HG03066 (cell line): Measurements from ENCODE around the gene EFEMP1.

Experiments used
- ATAC-seq: cut with Tn5 transposase; IDR thresholded peaks from one replicate; pipeline ENCODE4 v1.9.1; 2021; ENCODE audit warnings: low read depth; ENCODE audit not compliant: unreplicated experiment

The EFEMP1 gene

DNA sequence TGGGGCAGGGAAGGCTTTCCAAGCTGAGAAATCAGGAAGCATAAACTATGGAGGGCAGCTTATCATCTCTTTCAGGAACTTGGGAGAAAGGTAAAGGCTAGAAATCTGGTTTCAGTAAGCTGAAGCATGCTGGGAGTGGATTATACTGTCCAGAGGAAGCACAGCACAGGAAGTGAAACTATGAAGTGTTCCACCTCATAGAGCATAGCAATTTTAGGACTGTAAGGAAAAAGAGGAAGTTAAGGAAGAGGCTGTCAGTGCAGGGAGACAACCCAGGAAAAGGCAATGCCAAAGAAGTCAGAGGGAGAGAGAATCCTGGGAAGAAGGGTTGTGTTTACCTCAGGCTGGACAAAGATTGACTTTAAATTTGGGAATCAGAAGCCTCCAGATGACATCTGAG lies 51.9 kb downstream of the EFEMP1 start:
- ATAC-seq = no peak

DNA sequence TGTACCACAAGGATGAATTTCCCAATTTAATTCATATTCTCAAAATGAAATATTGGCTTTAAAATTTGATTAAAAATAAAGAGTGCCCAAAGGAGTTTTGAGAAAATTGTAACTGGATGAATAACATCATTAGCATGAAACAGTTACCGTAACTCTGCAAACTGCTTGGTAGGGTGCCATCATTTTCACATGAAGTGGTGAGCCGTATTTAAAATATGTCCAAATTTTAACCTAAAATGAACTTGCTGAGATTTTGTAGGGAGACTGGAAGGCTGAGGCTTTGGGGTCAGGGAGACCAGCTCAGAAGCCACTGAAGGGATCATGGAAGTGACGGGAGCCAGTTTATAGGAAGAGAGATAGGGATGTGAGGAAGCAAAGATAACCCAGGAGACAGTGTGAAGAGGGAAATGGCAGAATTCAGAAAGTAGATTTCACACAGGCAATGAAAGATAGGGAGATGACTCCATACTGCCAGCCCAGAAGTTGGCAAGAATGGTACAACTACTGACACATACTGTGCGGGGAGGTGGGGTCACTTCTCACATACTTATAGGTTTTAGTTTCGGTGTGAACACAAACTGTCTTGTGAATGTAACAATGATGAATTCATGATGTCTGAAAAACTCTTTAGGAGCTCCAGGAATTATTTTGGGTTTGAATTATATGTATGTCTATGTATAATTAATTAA lies 53.8 kb downstream of the EFEMP1 start:
- ATAC-seq = no peak

DNA sequence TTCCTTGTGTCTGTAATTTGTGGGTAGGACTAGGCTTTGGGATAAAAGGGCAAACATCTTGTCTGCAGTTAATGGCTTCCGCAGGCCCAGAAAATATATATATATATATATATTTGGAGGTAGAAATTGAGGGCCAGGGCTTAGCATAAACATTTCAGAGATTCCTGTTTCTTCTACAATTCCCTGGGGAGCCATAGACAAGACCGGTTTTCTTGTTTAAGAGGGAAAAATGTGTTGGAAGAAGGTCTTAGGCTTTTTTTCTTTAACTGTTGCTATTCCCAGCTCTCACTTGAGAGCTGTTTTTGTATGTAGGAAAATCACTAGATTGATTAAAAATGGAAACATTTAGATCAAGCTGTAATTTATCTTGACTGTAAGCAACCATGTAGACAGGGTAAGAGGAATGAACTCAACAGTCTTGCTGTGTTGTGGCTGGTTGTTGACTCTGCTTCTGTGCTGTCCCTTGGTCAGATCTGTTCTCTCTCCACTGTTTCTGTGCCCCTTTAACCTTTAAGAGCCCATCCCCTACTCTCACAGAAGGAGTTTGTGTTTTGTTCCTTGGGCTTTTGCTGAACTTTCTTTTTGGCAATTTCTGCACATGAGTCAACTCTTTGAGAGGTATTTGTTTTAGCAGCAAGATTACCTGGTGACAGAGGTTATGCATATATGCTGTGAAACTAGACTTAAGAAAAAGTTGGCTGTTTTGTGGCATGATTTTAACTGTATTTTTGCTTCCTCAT lies 58.3 kb downstream of the EFEMP1 start:
- ATAC-seq = no peak

DNA sequence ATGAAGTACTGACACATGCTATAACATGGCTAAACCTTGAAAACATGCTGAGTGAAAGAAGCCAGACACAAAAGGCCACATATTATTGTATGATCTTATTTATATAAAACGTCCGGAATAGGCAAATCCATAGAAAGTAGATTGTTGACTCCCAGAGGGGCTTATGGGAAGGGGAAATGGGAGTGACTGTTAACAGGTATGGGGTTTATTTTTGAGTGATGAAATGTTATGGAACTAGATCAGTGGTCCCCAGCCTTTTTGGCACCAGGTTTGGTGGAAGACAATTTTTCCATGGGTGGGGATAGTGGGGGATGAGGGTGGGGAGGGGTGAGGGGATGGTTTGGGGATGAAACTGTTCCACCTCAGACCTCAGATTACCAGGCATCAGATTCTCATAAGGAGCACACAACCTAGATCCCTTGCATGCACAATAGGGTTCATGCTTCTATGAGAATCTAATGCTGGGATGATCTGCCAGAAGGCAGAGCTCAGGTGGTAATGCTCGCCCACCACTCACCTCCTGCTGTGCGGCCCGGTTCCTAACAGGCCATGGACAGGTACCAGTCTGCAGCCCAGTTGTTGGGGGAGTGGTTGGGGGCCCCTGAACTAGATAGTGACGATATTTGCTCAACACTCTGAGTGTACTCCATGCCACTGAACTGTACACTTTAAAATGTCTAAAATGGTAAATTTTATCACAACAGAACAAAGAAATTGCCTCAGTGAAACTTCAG lies 59.1 kb downstream of the EFEMP1 start:
- ATAC-seq = no peak

DNA sequence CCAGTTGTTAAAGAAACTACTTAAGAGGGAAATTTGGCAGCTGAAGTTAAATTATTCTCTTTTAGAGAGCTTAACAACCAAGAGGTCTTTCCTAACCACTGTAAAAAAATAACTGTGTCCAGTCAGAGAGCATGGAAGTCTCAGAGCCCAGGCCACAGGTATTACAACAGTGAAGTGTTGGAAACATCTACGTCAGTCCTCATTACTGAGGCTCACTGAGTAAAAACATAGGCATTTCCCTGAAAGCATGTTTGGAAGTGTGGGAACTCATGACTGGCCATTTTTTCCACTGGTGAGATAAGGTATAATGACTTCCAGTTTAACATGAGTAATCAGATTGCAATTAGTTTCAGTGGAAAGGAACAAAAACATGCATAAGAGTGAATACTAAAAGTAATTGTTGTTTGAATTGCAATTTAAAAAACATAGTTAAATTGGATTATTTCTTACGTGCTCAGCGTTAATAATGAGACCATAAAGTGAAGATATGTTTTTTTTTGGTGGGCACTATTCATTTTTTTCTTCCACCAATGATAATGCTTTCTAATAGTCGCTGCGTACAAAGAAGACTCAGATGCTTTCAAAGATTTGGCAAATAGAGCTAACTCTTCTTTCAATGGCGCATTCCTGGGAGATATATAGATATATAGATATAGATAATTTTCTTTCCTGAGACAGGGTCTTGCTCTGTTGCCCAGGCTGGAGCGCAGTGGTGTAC lies 60.8 kb downstream of the EFEMP1 start:
- ATAC-seq = no peak

DNA sequence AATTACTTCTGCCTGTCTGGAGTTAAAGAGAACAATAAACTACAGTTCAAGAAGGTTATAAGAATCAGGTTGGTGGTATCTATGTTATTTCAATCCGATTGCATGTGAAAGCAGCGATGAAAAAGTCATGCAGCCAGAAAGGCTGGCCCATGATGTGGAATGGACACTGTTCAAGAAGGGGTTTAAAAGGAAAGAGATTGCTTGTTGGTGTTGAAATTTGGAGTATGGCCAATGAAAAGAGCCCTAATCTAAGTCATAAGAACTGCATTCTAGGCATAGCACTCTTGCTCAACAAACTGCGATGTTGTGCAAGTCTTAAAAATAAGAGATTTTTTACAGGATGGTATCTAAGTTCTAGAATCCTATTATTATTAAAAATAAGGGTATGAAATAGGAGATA lies 61.3 kb downstream of the EFEMP1 start:
- ATAC-seq = no peak

DNA sequence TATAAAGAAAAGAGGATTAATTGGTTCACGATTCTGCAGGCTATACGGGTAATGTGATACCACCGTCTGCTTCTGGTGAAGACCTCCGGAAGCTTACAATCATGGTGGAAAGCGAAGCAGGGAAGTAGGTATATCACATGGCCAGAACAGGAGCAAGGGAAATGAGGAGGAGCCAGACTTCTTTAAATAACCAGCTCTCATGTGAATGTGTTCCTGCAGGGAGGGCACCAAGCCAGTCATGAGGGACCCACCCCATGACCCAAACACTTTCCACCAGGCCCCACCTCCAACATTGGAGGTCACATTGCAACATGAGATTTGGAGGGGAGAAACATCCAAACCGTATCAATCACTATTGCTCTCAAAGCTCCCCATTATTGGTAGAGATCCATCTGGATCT lies 61.8 kb downstream of the EFEMP1 start:
- ATAC-seq = no peak

DNA sequence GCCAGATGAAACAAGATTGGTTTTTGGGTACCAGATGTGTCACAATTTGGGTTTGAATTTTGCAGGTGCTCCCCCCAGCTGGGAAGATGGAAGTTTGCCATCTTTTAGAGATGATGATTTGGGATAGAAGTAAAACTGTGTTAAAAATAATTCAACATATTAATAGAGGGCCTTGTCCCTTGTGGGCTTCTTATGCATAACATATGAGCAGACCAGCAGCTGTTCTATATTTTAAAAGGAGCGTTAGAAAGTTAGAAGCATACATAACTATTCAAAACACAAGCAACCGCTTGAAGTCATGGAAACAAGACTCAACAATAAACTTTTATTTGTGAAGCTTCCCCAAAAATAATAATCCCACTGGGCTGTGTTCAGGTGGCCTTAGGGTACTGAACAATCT lies 62.8 kb downstream of the EFEMP1 start:
- no peak for ATAC-seq

DNA sequence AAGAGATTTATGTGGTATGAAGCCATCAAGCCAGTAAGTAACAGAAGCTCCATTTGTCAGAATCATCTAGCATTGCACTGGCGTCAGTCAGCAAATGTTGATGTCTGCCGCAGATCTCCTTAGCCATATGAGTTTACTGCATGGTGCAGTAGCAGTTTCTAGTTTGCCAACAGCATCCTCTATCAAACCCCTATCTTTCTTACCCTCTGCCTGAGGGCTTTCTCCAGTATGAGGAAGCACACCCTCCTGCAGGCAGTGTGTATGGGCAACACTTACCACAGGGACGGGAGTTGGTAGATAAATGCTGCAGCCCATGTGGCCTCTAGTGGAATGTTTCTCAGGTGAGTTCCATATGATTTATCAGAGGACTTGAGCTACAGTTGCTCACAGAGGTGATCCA lies 63.7 kb downstream of the EFEMP1 start:
- ATAC-seq = no peak

DNA sequence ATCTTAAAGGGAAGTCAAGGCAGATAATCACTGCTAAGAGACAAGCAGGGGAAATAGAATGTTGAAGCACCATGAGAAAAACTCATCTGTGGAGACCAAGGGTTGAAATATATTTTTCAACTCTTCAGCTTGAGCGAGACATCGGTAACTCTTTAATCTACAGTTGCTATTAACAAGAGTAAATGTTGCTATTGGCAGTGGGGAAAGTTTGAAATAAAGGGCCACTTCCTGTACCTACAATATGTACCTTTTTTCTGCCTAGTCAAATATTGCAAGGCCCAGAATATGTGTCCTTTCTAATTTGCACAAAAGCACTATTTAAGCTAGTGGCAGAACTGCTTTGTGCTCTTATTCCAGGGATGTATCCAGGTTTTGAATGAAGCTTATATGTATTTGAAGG lies 65.8 kb downstream of the EFEMP1 start:
- no peak for ATAC-seq

DNA sequence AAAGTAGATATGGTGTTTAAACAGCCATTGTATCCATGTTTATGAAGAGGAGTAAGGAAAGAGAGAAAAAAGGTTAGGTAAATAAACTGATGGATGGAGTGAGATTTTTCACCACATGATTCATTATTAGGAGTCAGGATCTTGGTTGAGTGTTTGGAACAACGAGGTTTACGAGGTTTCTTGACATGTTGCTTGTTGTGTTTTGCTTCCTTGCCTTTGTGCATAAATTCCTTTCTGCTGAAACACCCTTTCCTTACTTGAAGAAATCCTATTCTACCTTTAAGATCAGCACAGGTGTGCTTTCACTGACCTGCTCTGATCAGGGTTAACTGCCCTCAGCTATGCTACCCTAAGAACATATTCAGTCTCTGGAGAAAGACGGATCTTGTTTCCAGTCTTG lies 66.6 kb downstream of the EFEMP1 start:
- no peak for ATAC-seq

DNA sequence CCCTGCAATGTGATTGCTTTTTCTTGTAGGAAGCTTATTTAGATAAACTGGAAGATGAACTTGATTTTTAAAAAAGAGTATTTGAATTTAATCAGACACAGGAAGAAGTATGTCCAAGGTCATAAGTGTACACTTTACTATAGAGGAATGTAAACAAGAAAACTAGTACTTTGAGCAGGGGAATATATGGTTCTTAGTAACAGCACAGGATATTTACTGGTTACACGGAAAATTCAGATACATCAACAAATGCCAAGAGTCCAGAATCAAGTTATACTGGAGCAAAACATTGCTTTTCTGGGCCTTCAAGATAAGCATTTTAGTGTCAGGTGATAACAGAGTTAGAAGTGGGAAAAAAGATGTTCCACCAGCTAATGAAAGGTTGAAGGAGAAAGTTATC lies 75.5 kb downstream of the EFEMP1 start:
- ATAC-seq = no peak

DNA sequence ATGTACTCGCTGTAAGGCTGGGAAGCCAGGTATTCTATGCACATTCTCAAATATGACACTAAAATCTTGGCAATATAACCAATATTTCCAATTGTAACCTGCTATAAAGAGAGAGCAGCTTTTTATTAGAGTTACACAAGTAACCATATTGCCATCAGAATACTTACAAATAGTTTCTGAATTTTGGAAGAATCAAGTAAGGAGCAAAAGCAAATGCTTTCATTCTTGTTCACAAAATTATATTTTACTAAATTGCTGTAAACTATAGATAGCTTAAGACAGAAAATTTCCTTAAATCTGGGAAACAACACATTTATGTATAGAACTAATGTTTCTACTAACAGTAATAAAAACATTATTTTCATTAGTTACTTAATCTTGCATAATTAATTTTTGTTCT lies 77.2 kb downstream of the EFEMP1 start:
- no peak for ATAC-seq

DNA sequence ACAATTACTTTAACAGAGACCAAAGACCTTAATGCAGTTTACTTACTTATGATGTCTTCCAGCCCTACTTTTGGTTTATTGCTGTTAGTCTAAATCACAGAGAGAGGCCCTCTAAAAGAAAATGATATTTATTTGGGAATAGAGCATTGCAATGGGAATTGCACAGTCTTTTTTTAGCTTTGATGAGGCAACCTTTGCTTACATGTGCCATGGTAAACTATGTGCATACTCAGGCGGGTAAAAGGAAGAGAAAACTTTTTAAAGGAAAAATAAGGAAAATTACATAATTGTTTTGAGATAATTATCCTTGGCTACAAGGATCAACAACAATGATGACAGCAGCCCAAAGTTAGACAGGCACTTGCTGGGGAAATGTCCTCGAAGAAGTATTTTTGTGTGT lies 78.6 kb downstream of the EFEMP1 start:
- ATAC-seq = no peak

DNA sequence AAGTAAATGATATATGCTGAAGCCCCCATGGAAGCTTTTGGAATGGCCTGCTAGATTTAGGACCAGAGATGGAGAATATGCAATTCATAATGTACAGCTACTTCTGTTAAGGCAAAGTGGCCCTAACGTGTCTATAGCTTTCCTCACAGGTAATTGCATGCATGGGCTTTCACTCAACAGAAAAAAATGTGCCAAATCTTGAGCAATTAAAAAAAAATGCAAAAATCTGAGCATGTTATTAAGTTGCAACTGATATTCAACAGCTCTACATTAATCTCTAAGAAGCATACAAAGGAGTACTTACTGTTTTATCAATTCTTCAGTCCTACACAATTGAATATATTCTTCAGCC lies 79.6 kb downstream of the EFEMP1 start:
- ATAC-seq = no peak

DNA sequence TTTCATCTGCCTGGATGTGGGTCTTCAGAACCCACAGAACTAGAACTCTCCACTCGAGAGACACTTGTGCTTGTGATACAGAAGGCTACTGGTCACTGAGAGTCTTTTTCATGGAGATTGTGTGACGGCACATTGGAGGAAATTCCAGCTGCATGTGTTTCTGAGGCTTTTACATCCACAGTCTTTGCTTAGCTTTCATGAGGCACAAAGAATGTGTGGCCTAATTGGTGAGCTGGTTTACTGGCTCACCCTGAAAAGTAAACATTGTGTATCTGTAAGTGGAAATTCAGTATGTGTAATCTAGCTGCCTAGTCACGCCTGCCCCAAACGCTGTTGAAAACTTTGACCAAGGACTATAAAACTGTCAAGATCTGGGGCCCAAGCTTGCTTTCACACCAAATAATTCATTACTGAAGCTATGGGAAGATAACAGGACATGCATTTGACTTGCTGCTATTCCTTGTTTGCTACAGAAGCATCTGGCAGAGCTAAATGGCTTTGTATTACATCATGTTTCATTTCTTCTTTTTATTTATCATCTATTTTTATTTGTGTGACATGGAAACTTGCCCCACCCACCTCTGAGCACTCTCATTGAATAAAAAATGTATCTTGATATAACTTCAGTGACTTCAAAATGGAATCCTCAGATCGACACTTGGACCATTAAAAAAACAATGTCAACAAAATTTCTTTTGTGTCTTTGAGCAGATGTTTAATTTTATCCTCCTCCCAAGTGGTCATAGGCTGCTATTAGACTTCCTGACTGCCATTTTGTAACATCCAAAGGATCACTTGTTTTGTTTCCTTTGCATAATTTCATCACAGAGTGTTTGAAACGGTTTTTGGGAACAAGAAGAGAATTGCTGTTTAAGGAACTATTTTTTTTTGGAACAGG lies 80.2 kb downstream of the EFEMP1 start:
- ATAC-seq = no peak

DNA sequence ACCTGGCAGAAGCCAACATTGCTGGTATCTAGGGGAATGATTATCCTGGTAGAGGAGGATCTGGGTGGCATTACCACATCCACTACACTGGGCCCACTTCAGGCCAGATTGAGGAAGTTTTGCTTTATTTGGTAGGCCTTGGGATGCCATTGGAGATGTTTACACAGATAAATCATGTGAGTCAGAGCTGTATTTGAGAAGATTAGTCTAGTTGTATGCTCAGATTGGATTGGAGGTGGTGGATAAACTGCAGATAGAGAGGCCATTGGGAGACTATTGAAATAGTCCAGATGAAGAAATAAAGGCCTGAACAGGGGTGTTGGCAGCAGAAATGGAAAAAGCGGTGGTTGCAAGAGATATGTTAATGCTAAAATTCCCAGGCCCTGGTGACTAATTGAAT lies 81.5 kb downstream of the EFEMP1 start:
- ATAC-seq = no peak

DNA sequence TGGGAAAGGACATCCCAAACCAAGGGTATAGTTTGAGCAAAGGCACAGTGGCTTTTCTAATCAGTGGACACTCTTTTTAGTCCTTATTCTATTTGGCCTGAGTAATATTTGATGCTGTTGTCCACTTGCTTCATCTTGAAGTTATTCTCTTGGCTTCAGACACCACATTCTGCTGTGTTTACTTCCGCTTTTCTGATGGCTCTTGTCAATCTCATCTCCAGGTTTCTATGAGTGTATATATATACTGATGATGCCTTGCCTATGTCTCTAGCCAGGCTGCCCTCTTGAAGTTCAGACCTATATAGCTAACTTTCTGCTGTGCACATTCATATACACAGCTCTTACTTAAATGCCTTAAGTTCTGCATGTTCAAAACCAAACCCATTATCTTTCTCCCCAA lies 83.1 kb downstream of the EFEMP1 start:
- ATAC-seq = no peak

DNA sequence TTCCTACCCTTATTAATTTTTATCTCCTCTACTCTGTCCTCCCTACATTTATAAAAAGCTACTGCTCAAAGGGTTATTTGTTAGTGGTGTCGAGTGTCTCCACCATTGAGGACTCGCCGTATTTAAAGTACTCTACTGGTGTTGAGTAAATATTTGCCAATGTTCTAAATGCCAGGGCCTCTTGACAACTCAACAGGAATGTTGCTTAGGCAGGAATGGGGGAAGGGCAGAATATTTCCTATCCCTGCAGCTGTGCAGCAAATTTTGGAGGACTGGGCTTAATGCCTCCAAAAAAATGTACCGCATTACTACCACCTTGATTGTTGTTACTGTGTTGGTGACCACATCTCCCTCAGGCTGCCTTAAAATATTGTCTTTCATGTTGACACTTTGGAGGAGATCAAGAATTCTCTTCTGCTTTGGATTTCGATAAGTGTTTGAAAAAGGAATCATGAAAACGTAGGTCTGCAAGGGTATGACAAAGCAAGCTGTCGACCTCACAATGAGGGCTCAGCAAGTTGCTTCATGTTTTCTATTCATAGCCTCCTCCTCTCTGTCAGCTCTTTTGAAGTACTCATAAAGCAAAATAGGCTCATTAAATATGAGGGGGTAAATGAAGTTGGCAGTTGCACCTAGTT lies 84.3 kb downstream of the EFEMP1 start:
- ATAC-seq = no peak

DNA sequence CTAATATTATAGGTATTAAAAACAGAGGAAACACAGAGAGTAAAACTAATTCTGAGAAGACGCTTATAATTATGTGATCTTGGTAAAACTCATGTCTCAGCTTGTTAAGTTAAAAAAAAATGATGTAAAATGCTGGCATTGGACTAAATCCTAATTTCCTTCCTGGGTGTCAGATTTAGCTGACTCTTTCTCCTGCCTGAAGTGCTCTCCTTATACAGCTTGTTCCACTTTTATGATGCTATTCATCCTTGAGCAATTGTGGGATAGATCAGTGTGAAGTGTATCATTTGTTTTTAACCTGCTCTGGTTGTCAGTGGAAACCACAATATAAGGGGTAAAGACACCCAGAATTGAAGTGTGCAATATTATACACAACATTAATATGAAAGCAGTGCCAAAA lies 84.9 kb downstream of the EFEMP1 start:
- no peak for ATAC-seq
